Measurements from ENCODE around the gene OPRL1.

- TF ChIP-seq CTCF (IDR thresholded peaks at IDR 0.05) (no peak), POLR2A (IDR thresholded peaks at IDR 0.05) (no peak)
Measured at GRCh38 chr20:64083804-64084684, 4.2 kb downstream of the OPRL1 start, which contains the start of gene LKAAEAR1.

Data from lower leg skin (tissue), 3 donors.